Activated CD4-positive, alpha-beta T cell treated with anti-CD3 and anti-CD28 coated beads, Interleukin-2, amount 10 ng/mL, durations not matched to agents 7 days and 5 days (primary cell): ENCODE results near the gene SRMS. TPM values are rescaled to one million over a fixed set of nuclear protein-coding genes. Genes with fewer than 3 reads are reported as not detected.
A peak's percentile ranks its signal among the peaks of the same experiment; 100 is the strongest.
"Not testable (repeated sequence)": the region's sequence is repeated elsewhere in the genome, so short reads cannot be mapped to it uniquely, and the experiment has no call there.

ENCODE experiments used
- CTCF ChIA-PET: fragments of 350-600 bp; sonication (Branson Sonifier 250); formaldehyde crosslinking; loops from one replicate; lab custom pipeline; 2021; ENCODE audit warnings: antibody characterized with exemption; lab: Charles Lee
- POLR2A ChIA-PET: fragments of 350-600 bp; sonication (Branson Sonifier 250); formaldehyde crosslinking; loops from one replicate; lab custom pipeline; 2021; ENCODE audit warnings: antibody characterized with exemption; lab: Charles Lee
- DNase-seq: peaks from one replicate; pipeline ENCODE4 v3.0.0-alpha.2; 2020
- H3K27ac Mint-ChIP-seq: one replicate; pipeline ENCODE4 v1.8.0; 2021; ENCODE audit warnings: mild to moderate bottlenecking, moderate library complexity, mixed read lengths
- H3K27me3 Mint-ChIP-seq: one replicate; pipeline ENCODE4 v1.8.0; 2021; ENCODE audit warnings: mixed read lengths
- H3K36me3 Mint-ChIP-seq: one replicate; pipeline ENCODE4 v1.8.0; 2021; ENCODE audit warnings: low read depth, mixed read lengths
- H3K4me1 Mint-ChIP-seq: one replicate; pipeline ENCODE4 v1.8.0; 2021; ENCODE audit warnings: mixed read lengths
- H3K4me3 Mint-ChIP-seq: one replicate; pipeline ENCODE4 v1.8.0; 2021; ENCODE audit warnings: mild to moderate bottlenecking, moderate library complexity, mixed read lengths
- H3K9me3 Mint-ChIP-seq: one replicate; pipeline ENCODE4 v1.8.0; 2021; ENCODE audit warnings: mixed read lengths
- total RNA-seq, 2 experiments: library from RNA; stranded (reverse); gene quantifications; one replicate each; pipeline ENCODE4 v1.2.3, GENCODE V29; 2021

SRMS gene
- total RNA-seq, 2 experiments from 2014 or later: not detected

DNA sequence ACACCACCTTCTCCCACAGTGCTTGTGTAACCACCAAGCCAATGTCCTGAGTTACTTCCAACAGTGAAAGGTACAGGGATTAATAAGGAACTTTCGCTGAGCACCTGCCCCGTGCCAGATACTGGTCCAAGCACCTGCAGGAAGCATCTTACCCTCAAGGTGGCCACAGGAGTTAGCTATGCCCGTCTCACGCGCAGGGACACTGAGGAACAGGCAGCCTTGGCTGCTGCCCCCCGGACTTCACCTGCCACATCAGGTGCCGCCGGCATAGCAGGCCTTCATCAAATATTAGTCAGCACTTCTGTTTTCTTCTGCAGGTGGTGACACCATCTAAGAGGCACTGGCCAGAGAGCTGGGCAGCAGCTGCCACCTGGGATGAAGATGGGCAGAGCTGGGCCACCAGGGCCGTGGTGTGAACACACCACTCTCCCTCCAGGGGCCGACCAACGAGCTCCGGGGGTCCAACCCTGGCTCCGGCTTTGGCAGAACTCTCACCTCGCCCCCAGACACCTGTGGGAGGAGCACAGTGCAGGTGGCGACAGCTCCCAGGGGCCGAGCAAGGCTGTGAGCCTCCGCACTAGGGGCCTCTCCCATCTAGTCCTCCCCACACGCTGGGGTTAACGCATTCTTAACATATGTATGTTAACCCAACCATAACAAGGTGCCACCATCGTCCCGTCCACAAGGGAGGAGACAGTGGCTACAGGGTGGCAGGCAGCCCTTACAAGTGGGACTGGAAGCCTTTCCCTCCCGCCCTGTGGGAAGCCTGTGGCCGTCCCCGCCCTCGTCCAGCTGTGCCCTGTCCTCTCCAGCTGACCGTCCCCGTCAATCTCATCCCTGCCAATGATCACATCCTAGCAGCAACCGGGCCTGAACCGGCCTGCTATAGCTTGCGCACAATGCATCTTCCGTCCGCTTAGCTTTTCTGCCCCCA lies 29.9 kb downstream of the SRMS start:
- POLR2A ChIA-PET: no interaction called here
- no peak for DNase-seq
- peaks cover 10% of the 10 kb centered on the region for H3K4me1 Mint-ChIP-seq

DNA sequence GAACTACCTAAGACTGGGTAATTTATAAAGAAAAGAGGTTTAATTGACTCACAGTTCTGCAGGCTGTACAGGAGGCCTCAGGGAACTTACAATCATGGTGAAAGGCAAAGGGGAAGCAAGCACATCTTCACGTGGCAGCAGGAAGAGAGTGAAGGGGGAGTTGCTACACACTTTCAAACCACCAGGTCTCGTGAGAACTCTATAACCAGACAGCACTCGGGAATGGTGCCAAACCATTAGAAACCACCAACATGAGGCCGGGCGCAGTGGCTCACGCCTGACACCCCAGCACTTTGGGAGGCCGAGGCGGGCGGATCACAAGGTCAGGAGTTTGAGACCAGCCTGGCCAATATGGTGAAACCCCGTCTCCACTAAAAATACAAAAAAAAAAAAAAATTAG lies 33.0 kb downstream of the SRMS start:
- H3K27me3 Mint-ChIP-seq: peaks cover 36% of the 10 kb centered on the region
- CTCF ChIA-PET: interaction anchor here (0.6 kb wide), 1 partner anchor 1409 kb away, joined by 3 read pairs; no protein-coding TSS in a partner anchor
- peak; percentile 6 for DNase-seq
- H3K36me3 Mint-ChIP-seq, H3K4me1 Mint-ChIP-seq, POLR2A ChIA-PET, H3K27ac Mint-ChIP-seq, H3K4me3 Mint-ChIP-seq: not testable (repeated sequence)
- peaks cover 18% of the 10 kb centered on the region for H3K9me3 Mint-ChIP-seq

More for the DNA sequence above, 29.9 kb downstream of the SRMS start:
- Mint-ChIP-seq H3K27ac (no peak overlapping the region), H3K27me3 (peaks cover 25% of the 10 kb centered on the region), H3K36me3 (peaks cover 9% of the 10 kb centered on the region), H3K4me3 (no peak overlapping the region), H3K9me3 (peaks cover 20% of the 10 kb centered on the region)
- CTCF ChIA-PET: interaction anchor here (1.7 kb wide), 1 partner anchor 21 kb away, joined by 7 read pairs; no protein-coding TSS in a partner anchor

DNA sequence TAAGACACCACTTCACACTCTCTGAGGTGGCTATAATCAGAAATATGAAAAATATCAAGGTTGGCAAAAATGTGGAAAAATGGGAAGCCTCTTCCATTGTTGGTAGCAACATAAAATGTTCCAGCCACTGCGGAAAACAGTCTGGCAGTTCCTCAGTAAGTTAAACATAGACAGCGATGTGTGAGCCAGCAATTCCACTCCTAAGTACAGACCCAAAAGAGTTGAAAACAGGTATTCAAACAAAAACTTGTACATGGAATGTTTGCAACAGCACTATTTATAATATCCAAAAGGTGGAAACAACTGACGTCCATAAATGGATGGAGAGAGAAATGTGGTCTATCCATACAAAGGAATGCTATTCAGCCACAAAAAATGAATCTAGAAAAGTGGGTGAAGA lies 34.3 kb downstream of the SRMS start:
- CTCF ChIA-PET: no interaction called here
- H3K27me3 Mint-ChIP-seq: peaks cover 40% of the 10 kb centered on the region
- H3K27ac Mint-ChIP-seq: no peak overlapping the region
- H3K4me1 Mint-ChIP-seq: peaks cover 2% of the 10 kb centered on the region
- no peak overlapping the region for H3K4me3 Mint-ChIP-seq
- H3K9me3 Mint-ChIP-seq: peaks cover 18% of the 10 kb centered on the region
- H3K36me3 Mint-ChIP-seq: peaks cover 2% of the 10 kb centered on the region
- POLR2A ChIA-PET: no interaction called here
- no peak for DNase-seq

DNA sequence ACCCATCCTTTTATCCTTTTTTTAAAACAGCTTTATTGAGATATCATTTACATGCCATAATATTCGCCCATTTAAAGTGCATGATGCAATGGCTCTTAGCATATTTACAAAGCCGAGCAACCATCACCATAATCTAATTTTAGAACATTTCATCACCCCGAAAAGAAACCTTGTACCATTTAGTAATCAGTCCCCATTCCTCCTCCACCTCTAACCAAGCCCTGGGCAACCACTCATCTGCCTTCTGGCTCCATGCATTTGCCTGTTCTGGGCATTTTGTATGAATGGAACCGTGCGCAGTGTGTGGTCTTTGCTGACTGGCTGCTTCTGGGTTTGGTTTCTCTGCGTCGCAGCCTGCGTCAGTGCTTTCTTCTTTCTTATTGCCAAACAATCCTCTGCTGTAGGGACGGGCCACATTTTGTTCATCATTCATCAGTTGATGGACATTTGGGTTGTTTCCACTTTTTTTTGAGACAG lies 38.4 kb downstream of the SRMS start:
- Mint-ChIP-seq H3K9me3 (peaks cover 10% of the 10 kb centered on the region), H3K4me3 (no peak overlapping the region), H3K36me3 (no peaks in the 10 kb centered on the region), H3K27ac (no peak overlapping the region), H3K4me1 (peaks cover 5% of the 10 kb centered on the region), H3K27me3 (peaks cover 31% of the 10 kb centered on the region)
- CTCF ChIA-PET: interaction anchor here (0.7 kb wide), 1 partner anchor 318 kb away, joined by 3 read pairs; no protein-coding TSS in a partner anchor
- DNase-seq: no peak
- POLR2A ChIA-PET: no interaction called here

DNA sequence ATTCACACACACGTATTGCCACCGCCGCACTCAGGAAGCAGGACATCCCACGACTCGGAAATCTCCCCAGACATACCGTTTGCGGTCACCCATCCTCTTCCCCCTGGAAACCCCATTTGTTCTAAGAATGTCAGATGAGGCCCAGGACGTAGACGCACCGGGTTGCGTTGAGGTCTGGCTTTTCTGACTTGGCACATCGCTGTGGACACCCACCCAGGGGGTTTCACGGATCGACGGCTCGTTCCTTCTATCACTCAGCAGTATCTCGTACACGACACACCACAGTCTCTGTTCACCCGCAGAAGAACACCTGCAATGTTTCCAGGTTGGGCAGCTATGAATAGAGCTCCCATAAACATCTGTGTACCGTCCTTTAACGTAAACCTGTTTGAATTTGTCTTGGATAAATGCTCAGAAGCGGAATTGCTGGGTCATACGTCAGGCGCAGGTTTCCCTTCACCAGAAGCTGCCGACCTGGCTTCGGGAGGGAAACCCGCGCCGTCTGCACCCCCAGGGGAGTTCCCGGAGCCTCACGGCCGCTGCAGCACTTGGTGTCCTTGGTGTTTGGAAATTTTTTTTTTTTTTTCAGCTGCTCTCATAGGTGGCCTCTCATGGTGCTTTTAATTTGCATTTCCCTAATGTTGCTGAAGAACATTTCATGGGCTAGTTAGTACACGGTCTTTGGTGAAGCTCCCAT lies 39.3 kb downstream of the SRMS start:
- peaks cover 31% of the 10 kb centered on the region for H3K27me3 Mint-ChIP-seq
- H3K4me3 Mint-ChIP-seq: no peak overlapping the region
- H3K27ac Mint-ChIP-seq: no peak overlapping the region
- no peaks in the 10 kb centered on the region for H3K36me3 Mint-ChIP-seq
- POLR2A ChIA-PET: no interaction called here
- H3K9me3 Mint-ChIP-seq: peaks cover 6% of the 10 kb centered on the region
- peaks cover 5% of the 10 kb centered on the region for H3K4me1 Mint-ChIP-seq
- CTCF ChIA-PET: interaction anchor here (0.6 to 0.9 kb wide), 2 partner anchors 14 to 179 kb away, joined by 3 read pairs; no protein-coding TSS in a partner anchor
- DNase-seq: no peak

DNA sequence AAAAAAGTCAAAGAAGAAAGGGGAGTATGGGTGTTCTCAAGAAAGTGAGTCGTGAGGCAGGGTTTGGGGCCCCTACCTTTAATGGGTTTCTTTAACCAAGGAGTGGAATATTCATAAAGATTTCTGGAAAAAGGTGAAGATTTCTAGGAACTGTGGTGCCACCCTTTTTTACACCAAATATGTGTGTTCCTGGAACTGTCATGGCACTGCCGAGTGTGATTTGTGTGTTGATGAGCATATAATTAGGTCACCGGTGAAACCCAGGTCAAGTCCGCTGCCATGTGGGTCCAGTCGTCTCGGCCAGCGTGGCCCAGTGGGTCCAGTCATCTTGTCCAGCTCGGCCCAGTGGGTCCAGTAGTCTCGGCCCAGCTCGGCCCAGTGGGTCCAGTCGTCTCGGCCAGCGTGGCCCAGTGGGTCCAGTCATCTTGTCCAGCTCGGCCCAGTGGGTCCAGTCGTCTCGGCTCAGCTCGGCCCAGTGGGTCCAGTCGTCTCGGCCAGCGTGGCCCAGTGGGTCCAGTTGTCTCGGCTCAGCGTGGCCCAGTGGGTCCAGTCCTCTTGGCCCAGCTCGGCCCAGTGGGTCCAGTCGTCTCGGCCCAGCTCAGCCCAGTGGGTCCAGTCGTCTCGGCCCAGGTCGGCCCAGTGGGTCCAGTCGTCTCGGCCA lies 40.3 kb downstream of the SRMS start:
- Mint-ChIP-seq H3K27me3 (peaks cover 24% of the 10 kb centered on the region), H3K9me3 (peaks cover 5% of the 10 kb centered on the region), H3K4me1 (peaks cover 5% of the 10 kb centered on the region), H3K27ac (no peak overlapping the region), H3K36me3 (no peaks in the 10 kb centered on the region), H3K4me3 (no peak overlapping the region)
- no peak for DNase-seq
- CTCF ChIA-PET: interaction anchor here (0.9 kb wide), 1 partner anchor 178 kb away, joined by 3 read pairs; no protein-coding TSS in a partner anchor
- POLR2A ChIA-PET: no interaction called here

DNA sequence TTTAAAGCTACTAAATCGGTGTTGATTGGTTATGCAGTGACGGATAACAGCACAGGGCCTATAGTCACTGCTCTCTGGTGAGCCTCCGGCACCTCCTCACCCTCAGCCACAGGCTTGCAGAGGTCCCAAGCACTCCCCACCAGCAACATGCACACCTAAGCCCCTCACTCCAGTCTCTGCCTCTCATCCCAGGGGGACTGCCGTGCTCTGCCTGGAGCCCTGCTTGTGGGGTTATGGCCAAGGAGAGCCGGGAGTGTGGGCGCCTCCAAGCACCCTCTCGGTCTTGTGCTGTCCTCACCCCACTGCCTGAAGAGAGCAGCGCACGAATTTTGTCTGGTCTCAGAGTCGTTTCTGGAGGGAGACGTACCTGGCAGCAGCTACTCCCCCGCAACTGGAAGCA lies 41.8 kb downstream of the SRMS start:
- no peak for DNase-seq
- Mint-ChIP-seq H3K4me3 (no peak overlapping the region), H3K9me3 (peaks cover 5% of the 10 kb centered on the region), H3K4me1 (peaks cover 5% of the 10 kb centered on the region), H3K27me3 (peaks cover 25% of the 10 kb centered on the region), H3K36me3 (no peaks in the 10 kb centered on the region), H3K27ac (no peak overlapping the region)
- POLR2A ChIA-PET: no interaction called here
- CTCF ChIA-PET: interaction anchor here (1.0 kb wide), 1 partner anchor 12 kb away, joined by 3 read pairs; no protein-coding TSS in a partner anchor

DNA sequence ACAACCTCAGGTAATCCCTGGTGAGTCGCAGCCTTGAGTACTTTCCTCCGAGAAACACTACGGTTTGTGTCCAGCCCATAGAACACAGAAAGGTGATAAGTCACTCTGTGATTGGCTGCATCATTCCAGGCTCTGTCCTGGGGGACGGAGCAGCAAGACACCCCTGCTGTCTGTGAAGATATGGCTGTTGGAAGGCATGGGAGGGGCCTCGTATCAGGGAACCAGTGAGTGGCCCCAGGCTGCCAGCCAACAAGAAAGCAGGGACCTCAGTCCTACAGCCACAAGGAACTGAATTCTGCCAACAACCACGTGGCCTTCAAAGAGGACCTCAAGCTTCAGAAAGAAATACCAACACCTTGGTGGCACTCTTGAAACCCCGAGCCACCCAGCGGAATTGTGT lies 42.3 kb downstream of the SRMS start:
- Mint-ChIP-seq H3K9me3 (peaks cover 5% of the 10 kb centered on the region), H3K27ac (no peak overlapping the region), H3K36me3 (no peaks in the 10 kb centered on the region), H3K27me3 (peaks cover 22% of the 10 kb centered on the region), H3K4me1 (peaks cover 5% of the 10 kb centered on the region), H3K4me3 (no peak overlapping the region)
- ChIA-PET POLR2A (no interaction called here), CTCF (interaction anchor here (1.0 kb wide), 1 partner anchor 11 kb away, joined by 3 read pairs; no protein-coding TSS in a partner anchor)
- no peak for DNase-seq

DNA sequence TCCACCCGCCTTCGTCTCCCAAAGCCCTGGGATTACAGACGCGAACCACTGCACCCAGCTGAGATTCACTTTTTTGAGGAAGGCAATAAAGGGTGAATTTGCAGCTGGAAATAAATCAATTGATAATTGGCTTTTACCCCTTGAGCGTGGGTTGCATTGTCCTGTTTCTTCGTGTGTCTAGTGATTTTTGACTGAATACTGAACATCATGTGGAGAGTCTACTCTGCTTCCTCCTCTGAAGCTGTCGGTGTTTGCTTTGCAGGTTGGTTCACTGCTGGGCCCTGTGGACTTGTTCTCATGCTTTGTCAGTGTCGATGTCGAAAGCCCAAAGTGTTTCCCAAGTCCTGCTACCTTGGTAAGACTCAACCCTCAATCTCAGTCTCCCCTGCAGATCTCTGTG lies 42.9 kb downstream of the SRMS start:
- no peak overlapping the region for H3K27ac Mint-ChIP-seq
- peaks cover 24% of the 10 kb centered on the region for H3K27me3 Mint-ChIP-seq
- no peak for DNase-seq

DNA sequence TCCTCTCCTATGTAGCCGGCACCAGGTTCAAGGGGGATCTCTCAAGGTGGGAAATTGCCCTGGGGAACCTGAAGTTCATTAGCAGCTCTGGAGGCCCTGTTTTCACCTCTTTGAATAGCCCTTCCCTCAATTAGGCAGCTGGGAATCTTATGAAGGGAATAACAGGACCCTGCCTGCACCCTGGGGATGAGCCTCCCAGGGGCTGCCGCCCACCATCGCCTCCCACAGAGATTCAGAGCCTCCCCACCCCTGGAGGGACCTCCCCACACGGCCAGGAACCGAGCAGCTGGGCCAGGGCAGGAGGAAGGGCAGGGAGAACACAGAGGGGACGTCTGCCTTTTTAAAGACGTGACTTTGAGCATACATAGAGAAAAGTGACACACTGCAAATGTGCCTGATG lies 44.0 kb downstream of the SRMS start:
- peaks cover 5% of the 10 kb centered on the region for H3K9me3 Mint-ChIP-seq
- ChIA-PET CTCF (no interaction called here), POLR2A (no interaction called here)
- no peaks in the 10 kb centered on the region for H3K36me3 Mint-ChIP-seq
- peaks cover 19% of the 10 kb centered on the region for H3K27me3 Mint-ChIP-seq
- DNase-seq: no peak
- no peak overlapping the region for H3K27ac Mint-ChIP-seq
- H3K4me3 Mint-ChIP-seq: no peak overlapping the region
- H3K4me1 Mint-ChIP-seq: peaks cover 5% of the 10 kb centered on the region

More for the DNA sequence above, 42.9 kb downstream of the SRMS start:
- ChIA-PET CTCF (no interaction called here), POLR2A (no interaction called here)
- peaks cover 5% of the 10 kb centered on the region for H3K4me1 Mint-ChIP-seq
- peaks cover 5% of the 10 kb centered on the region for H3K9me3 Mint-ChIP-seq
- no peak overlapping the region for H3K4me3 Mint-ChIP-seq
- H3K36me3 Mint-ChIP-seq: no peaks in the 10 kb centered on the region

DNA sequence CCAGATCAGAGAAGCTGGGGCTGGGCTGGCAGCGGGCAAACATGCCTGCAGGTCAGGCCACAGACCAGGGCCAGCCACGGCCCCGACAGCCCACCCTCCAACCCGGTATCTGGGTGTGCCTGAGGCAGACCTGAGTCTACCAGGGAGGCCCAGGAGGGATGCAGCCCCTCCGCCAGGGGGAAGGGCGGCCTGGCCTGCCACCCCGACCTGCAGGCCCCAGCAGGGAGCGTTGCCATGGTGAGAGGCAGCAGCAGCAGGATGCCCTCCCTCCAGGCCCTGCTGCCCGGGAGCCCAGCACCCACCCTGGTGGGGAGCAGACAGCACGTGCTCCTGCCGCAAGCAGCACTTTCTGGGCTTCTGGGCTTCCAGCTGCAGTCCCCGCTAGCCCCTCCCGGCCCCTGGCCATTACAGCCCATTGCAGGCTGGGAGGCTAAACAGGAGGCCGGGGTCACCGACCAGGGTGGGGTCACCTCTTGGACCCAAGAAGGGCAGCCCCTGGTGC lies 44.8 kb downstream of the SRMS start:
- CTCF ChIA-PET: no interaction called here
- DNase-seq: no peak
- Mint-ChIP-seq H3K36me3 (no peaks in the 10 kb centered on the region), H3K4me1 (peaks cover 2% of the 10 kb centered on the region), H3K27ac (no peak overlapping the region), H3K4me3 (no peak overlapping the region), H3K9me3 (peaks cover 5% of the 10 kb centered on the region), H3K27me3 (peaks cover 21% of the 10 kb centered on the region)
- POLR2A ChIA-PET: no interaction called here
